ENCODE results near the gene KSR1. TPM values are rescaled to one million over a fixed set of nuclear protein-coding genes. Genes with fewer than 3 reads are reported as not detected.

KSR1 gene
- total and polyA plus RNA-seq, 9 of the 15 experiments (the other 6 are each of a cell fraction or from before 2014, with no cell fraction given): 1.4 to 51.7 (median 18.4) TPM

GRCh38 chr17:27601069-27601974, 145.1 kb downstream of the KSR1 start (continued):
- TF ChIP-seq ZMIZ1 (IDR thresholded peaks at IDR 0.05; ENCODE audit: low read depth in 2 of 2, low read length in 2 of 2) (no peak), ZNF407 (IDR thresholded peaks at IDR 0.05; ENCODE audit: low read depth) (no peak), DMBX1 (CRISPR knock-in tag; IDR thresholded peaks at IDR 0.05; ENCODE audit: borderline replicate concordance) (0 out of 2 replicates have a peak, but pooled peaks have one; percentile 12), RBFOX2 (IDR thresholded peaks at IDR 0.05; ENCODE audit: low read depth, low read length) (no peak), CREB1 (IDR thresholded peaks at IDR 0.05) (no peak), CREB1 (CRISPR knock-in tag; IDR thresholded peaks at IDR 0.05) (no peak), TGIF2 (CRISPR knock-in tag; IDR thresholded peaks at IDR 0.05) (no peak), PML (IDR thresholded peaks at IDR 0.05; ENCODE audit: low read length) (no peak), ZNF695 (CRISPR knock-in tag; IDR thresholded peaks at IDR 0.05) (no peak), E2F1 (CRISPR knock-in tag; IDR thresholded peaks at IDR 0.05) (no peak), ZNF77 (CRISPR knock-in tag; IDR thresholded peaks at IDR 0.05) (no peak), ZBTB1 (CRISPR knock-in tag; IDR thresholded peaks at IDR 0.05; ENCODE audit: borderline replicate concordance, low read depth) (no peak), L3MBTL2 (IDR thresholded peaks at IDR 0.05) (peak; percentile 12; the same call in 1 of the 2 replicates), KLF13 (tag; IDR thresholded peaks at IDR 0.05; ENCODE audit: borderline replicate concordance, low read depth) (no peak)
